Stomach (tissue), 4 donors: ENCODE results near the gene CATSPER3.

Experiments
- CTCF ChIP-seq, 7 experiments: fragments of 450-650 bp in 4 of 7; fragments of 200-600 bp in 3 of 7; sonication (generic) in 3 of 7; IDR thresholded peaks; one replicate each; pipeline ENCODE4 v1.5.1; 2016 to 2019; ENCODE audit warnings: antibody characterized with exemption in 7 of 7, control low read depth in 2 of 7, mild to moderate bottlenecking in 1 of 7
- POLR2A ChIP-seq, 4 donors: fragments of 450-650 bp; IDR thresholded peaks; one replicate each; pipeline ENCODE4 v1.6.1; 2016; ENCODE audit warnings: antibody characterized with exemption in 4 of 4, control low read depth in 2 of 4, mild to moderate bottlenecking in 1 of 4, moderate library complexity in 1 of 4

GRCh38 chr5:135061001-135061400 lies 93.3 kb downstream of the CATSPER3 start:
- TF ChIP-seq POLR2A (IDR thresholded peaks at IDR 0.05) (no peak), CTCF (IDR thresholded peaks at IDR 0.05) (no peak)
